AG10803 (cell line): ENCODE results near the gene ALPI.
"Not testable (repeated sequence)": the region's sequence is repeated elsewhere in the genome, so short reads cannot be mapped to it uniquely, and the experiment has no call there.

Source experiments
- DNase-seq: peaks from one replicate; pipeline ENCODE4 v3.0.0; 2010; ENCODE audit warnings: low read depth
- H3K4me3 ChIP-seq: 2 replicates; pipeline ENCODE4 v1.5.1; 2011; ENCODE audit warnings: mild to moderate bottlenecking, low read length, control low read depth
- TF ChIP-seq, protein P1 (sequence below): conservative IDR thresholded peaks from 2 replicates; pipeline ENCODE4 v1.5.1; 2011; ENCODE audit warnings: mild to moderate bottlenecking, low read length, control low read depth, inconsistent platforms

The ALPI gene

DNA sequence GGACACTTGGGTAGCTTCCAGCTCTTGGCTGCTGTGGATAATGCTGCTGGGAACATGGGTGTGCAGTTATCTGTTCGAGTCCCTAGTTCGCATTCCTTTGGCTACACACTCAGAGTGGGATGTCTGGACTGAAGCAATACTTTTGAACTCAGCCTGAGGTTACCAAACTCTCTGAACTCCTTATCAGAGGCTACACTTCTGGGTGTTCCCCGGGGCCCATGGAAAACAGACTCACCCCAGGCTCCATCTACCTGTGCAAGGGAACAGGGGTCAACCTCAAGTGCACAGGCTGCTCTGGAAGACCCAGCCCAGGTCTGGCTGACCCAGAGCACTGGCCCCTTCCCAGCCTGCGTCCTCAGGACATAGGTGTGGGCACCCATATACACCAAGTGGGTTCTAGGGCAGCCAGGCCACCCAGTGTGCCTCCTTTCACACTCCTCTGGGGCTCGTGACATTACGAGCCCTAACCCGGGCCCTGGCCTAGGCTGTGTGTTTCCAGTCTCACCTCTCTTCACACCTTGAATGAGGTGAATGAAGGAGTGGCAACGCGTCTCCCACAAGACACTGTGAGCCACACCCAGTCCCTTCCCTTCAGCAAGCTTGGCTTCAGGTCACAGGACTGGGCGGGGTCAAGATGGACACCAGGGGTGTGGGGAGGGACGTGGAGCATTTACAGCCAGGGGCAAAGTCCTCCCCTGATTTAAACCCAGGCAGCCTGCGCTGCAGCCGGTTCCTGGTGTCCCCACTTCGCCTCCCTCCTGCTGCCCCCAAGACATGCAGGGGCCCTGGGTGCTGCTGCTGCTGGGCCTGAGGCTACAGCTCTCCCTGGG lies at the start of gene ALPI:
TSS of gene ALPI (plus strand) at position 728 of the 830 bp plus-strand sequence. CDS start at position 775, 47 bp downstream.
- no peak for DNase-seq
- TF ChIP-seq, protein P1, sequence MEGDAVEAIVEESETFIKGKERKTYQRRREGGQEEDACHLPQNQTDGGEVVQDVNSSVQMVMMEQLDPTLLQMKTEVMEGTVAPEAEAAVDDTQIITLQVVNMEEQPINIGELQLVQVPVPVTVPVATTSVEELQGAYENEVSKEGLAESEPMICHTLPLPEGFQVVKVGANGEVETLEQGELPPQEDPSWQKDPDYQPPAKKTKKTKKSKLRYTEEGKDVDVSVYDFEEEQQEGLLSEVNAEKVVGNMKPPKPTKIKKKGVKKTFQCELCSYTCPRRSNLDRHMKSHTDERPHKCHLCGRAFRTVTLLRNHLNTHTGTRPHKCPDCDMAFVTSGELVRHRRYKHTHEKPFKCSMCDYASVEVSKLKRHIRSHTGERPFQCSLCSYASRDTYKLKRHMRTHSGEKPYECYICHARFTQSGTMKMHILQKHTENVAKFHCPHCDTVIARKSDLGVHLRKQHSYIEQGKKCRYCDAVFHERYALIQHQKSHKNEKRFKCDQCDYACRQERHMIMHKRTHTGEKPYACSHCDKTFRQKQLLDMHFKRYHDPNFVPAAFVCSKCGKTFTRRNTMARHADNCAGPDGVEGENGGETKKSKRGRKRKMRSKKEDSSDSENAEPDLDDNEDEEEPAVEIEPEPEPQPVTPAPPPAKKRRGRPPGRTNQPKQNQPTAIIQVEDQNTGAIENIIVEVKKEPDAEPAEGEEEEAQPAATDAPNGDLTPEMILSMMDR, result no peak
- no peak within 1 kb of the TSS for H3K4me3 ChIP-seq

DNA sequence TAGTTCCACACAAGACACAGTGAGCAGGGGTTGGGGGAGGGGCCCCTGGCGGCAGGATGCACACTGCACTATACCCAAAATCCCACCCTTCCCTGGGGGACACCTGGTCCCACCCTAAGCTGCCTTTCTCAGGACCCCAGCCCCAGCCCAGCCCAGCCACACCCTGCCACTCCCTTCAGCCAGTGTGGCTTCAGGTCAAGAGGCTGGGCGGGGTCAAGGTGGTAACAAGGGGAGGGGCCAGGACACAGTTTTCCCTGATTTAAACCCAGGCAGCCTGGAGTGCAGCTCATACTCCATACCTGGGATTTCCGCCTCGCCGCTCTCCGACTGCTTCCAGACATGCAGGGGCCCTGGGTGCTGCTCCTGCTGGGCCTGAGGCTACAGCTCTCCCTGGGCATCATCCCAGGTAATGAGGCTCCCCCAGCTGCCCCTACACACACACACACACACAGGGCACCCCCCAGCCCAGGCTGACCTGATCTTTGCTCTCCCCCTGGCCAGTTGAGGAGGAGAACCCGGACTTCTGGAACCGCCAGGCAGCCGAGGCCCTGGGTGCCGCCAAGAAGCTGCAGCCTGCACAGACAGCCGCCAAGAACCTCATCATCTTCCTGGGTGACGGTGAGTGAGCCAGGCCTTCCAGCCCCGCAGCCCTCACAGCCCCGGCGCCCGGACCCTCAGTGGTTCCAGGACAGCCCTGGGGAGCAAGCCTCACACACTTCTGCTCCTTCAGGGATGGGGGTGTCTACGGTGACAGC lies 49.2 kb upstream of the ALPI start, which contains the start of gene ALPG:
TSS of gene ALPG (plus strand) at position 289 of the 755 bp plus-strand sequence. CDS start at position 340, 51 bp downstream.
- H3K4me3 ChIP-seq, result no peak within 1 kb of the TSS
- TF ChIP-seq, protein P1, result no peak
- DNase-seq, result no peak

DNA sequence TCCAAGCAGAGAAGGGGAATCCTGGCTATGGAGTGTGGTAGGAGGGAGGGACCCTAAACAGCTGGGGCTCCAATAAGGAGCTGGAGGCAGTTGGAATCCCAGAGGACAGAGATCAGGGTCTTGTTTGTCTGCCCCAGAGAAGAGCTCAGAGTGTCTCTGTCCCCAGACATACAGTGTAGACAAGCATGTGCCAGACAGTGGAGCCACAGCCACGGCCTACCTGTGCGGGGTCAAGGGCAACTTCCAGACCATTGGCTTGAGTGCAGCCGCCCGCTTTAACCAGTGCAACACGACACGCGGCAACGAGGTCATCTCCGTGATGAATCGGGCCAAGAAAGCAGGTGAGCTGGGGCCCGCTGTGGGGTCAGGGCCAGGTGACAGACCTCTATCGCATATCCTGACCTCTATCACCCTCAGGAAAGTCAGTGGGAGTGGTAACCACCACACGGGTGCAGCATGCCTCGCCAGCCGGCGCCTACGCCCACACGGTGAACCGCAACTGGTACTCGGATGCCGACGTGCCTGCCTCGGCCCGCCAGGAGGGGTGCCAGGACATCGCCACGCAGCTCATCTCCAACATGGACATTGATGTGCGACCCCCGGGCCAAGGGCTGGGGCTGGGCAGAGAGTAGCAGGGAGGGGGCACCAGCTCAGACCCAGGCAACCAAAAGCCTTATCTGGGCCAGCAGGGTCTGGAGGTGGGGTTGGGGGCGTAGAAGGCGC lies 48.4 kb upstream of the ALPI start:
- H3K4me3 ChIP-seq, DNase-seq: not testable (repeated sequence)

DNA sequence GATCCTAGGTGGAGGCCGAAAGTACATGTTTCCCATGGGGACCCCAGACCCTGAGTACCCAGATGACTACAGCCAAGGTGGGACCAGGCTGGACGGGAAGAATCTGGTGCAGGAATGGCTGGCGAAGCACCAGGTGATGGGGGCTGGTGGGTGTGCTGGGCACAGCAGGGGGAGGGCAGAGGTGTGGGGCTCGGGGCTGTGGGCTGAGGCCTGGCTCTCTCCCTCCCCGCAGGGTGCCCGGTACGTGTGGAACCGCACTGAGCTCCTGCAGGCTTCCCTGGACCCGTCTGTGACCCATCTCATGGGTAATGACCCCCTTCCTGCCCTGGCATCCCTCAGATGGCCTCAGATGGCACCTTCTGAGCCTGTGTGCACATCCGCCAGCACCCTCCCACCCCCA lies 47.7 kb upstream of the ALPI start:
- not testable (repeated sequence) for DNase-seq, H3K4me3 ChIP-seq

DNA sequence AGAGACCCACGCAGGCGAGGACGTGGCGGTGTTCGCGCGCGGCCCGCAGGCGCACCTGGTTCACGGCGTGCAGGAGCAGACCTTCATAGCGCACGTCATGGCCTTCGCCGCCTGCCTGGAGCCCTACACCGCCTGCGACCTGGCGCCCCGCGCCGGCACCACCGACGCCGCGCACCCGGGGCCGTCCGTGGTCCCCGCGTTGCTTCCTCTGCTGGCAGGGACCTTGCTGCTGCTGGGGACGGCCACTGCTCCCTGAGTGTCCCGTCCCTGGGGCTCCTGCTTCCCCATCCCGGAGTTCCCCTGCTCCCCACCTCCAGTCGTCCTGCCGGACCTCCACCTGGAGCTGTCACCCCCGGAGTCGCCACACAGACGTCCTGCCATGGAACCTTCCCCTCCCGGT lies 46.3 kb upstream of the ALPI start:
- H3K4me3 ChIP-seq, DNase-seq: not testable (repeated sequence)

DNA sequence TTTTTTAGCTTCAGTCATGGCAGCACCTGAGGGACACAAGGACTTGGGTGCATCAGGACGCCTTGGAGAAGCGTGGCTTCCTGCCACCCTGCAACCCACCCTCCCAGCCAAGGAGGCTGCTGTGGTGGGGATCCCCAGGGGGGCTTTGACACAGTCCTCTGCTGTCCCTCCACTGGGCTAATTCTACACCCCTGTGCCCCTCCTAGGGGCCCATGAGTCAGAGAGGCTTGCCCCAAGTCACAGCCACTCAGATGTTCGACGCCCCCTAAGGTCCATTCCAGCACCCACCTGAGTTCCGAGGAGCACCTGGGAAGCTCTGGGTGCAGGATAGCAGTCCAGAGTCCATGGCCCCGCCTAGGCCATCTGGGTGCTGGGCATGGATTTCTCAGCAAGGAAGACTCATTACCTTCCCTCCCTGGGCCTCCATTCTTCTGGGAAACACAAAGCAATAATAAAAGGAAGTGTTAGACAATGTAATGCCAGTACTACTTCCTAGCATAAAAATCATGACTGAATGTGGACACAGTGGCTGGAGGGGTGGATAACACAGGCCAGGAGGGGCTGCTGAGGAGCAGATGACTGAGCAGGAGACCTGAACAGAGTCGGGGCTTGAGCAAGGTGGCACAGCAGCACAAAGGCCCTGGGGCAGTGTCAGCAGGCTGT lies 45.6 kb upstream of the ALPI start:
- H3K4me3 ChIP-seq, result no peak overlapping the region
- TF ChIP-seq, protein P1, result no peak
- no peak for DNase-seq

DNA sequence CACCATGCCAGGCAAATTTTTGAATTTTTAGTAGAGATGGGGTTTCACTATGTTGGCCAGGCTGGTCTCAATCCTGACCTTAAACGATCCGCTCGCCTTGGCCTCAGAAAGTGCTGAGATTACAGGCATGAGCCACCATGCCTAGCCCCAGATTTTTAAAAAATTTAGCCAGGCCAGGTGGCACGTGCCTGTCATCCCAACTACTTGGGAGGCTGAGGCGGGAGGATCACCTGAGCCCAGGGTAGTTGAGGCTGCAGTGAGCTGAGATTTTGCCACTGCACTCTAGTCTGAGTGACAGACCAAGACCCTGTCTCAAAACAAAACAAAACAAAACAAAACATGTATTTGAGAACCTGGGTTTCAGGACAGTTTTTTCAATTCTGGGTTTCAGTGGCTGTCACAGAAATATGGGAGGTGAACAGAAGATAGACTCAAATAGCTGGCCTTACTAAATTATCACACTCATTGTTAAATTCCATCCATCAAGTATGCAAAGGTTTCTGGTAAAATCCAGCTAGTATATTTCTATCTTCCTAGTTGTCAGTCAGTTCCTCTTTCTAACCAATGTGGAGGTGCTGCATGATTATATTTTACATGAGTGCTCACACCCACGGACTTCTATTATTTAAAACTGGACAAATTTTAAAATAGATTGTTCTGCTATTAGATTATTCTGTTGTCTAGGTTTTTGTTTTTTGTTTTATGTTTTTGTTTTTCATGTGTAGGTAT lies 43.9 kb upstream of the ALPI start:
- no peak for DNase-seq
- H3K4me3 ChIP-seq, result no peak overlapping the region
- TF ChIP-seq, protein P1, result no peak

DNA sequence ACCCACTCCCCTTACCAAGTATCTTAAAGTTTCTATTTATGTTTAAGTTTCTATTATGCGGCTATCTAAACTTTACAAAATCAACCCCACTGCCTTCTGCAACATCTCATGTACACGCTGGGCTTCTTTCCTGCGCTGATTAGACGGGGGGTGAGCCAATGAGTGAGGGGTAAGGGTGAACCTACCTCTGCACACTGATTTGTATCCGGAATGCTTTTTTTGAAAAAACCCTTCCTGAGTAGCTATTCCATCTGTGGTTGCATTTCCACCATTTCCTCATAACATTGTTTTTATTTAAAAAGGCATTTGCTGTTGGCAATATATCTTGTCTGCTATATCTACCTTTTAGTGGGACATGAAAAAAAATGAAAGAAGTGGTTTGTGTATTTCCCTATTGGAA lies 43.0 kb upstream of the ALPI start:
- TF ChIP-seq, protein P1, result no peak
- no peak for DNase-seq
- no peak overlapping the region for H3K4me3 ChIP-seq
